Stimulated activated CD4-positive, alpha-beta T cell treated with anti-CD3 and anti-CD28 coated beads, Interleukin-4, amount 100 ng/mL, for 48 hours (primary cell): ENCODE measurements around the gene SAP30L.

Source experiments
- DNase-seq, 2 donors: peaks; one replicate each; pipeline ENCODE4 v3.0.0-alpha.2; 2020; ENCODE audit warnings: low read depth in 2 of 2

The SAP30L gene

GRCh38 chr5:154479944-154480750 is 34.4 kb downstream of the SAP30L start:
- no peak for DNase-seq

- no peak for DNase-seq
Observed at GRCh38 chr5:154480847-154481246, 35.0 kb downstream of the SAP30L start.

GRCh38 chr5:154481584-154482381 is 36.0 kb downstream of the SAP30L start:
- no peak for DNase-seq

GRCh38 chr5:154482528-154483449 is 37.0 kb downstream of the SAP30L start:
- DNase-seq, result no peak

- DNase-seq, result no peak
Observed at GRCh38 chr5:154483654-154484392, 38.0 kb downstream of the SAP30L start.

GRCh38 chr5:154484393-154485095 is 38.7 kb downstream of the SAP30L start:
- DNase-seq, result no peak

- DNase-seq, result no peak
Observed at GRCh38 chr5:154485096-154485491, 39.3 kb downstream of the SAP30L start.

GRCh38 chr5:154485850-154486426 is 40.1 kb downstream of the SAP30L start:
- no peak for DNase-seq

- DNase-seq, result no peak
Observed at GRCh38 chr5:154486427-154486866, 40.6 kb downstream of the SAP30L start.

GRCh38 chr5:154487541-154487940 is 41.7 kb downstream of the SAP30L start:
- peak in 1 of 2 donors; percentile 57 for DNase-seq

GRCh38 chr5:154491941-154492340 is 46.1 kb downstream of the SAP30L start:
- no peak for DNase-seq

- DNase-seq, result no peak
Observed at GRCh38 chr5:154493274-154493673, 47.5 kb downstream of the SAP30L start.

GRCh38 chr5:154494036-154494435 is 48.2 kb downstream of the SAP30L start:
- DNase-seq, result no peak

GRCh38 chr5:154498591-154498990 is 52.8 kb downstream of the SAP30L start:
- DNase-seq, result no peak

- DNase-seq, result no peak
Observed at GRCh38 chr5:154498994-154499393, 53.2 kb downstream of the SAP30L start.

GRCh38 chr5:154501566-154501965 is 55.8 kb downstream of the SAP30L start:
- DNase-seq, result no peak

- no peak for DNase-seq
Observed at GRCh38 chr5:154502180-154502579, 56.4 kb downstream of the SAP30L start.

GRCh38 chr5:154503698-154504039 is 57.9 kb downstream of the SAP30L start:
- no peak for DNase-seq

GRCh38 chr5:154505567-154505966 is 59.8 kb downstream of the SAP30L start:
- DNase-seq, result no peak

GRCh38 chr5:154506049-154506715 is 60.4 kb downstream of the SAP30L start:
- DNase-seq, result no peak
